ENCODE data around the gene WDR88. TPM values are rescaled to one million over a fixed set of nuclear protein-coding genes. Genes with fewer than 3 reads are reported as not detected.
A peak's percentile ranks its signal among the peaks of the same experiment; 100 is the strongest.

Gene WDR88
- total and polyA plus RNA-seq, 2 of the 13 experiments (the other 11 are each of a cell fraction or from before 2014, with no cell fraction given), result not detected

GRCh38 chr19:33100894-33101644 is 30.8 kb upstream of the WDR88 start (continued):
- TF ChIP-seq NCOA2 (CRISPR knock-in tag; IDR thresholded peaks at IDR 0.05) (peak; percentile 89), RFXAP (CRISPR knock-in tag; IDR thresholded peaks at IDR 0.05; ENCODE audit: borderline replicate concordance) (peak; percentile 68; the same call in 1 of the 2 replicates), SMC3 (IDR thresholded peaks at IDR 0.05; ENCODE audit: low read length) (0 out of 2 replicates have a peak, but pooled peaks have one; percentile 3), ELF3 (CRISPR knock-in tag; IDR thresholded peaks at IDR 0.05) (peak; percentile 51), SNAPC2 (CRISPR knock-in tag; IDR thresholded peaks at IDR 0.05) (peak; percentile 42; the same call in 1 of the 2 replicates), FOXO1 (CRISPR knock-in tag; IDR thresholded peaks at IDR 0.05) (peak; percentile 37; the same call in 1 of the 2 replicates), FOXP1 (IDR thresholded peaks at IDR 0.05) (no peak), FOXP1 (CRISPR knock-in tag; IDR thresholded peaks at IDR 0.05) (peak; percentile 39; the same call in 1 of the 2 replicates), ZNF580 (CRISPR knock-in tag; IDR thresholded peaks at IDR 0.05; ENCODE audit: borderline replicate concordance, low read depth) (no peak), ZNF704 (CRISPR knock-in tag; IDR thresholded peaks at IDR 0.05; ENCODE audit: borderline replicate concordance) (no peak), RCOR2 (CRISPR knock-in tag; IDR thresholded peaks at IDR 0.05) (peak; percentile 75), SIX1 (CRISPR knock-in tag; IDR thresholded peaks at IDR 0.05; ENCODE audit: borderline replicate concordance) (peak; percentile 99), BCL3 (CRISPR knock-in tag; IDR thresholded peaks at IDR 0.05) (no peak), ZNF282 (IDR thresholded peaks at IDR 0.05; ENCODE audit: partially characterized antibody) (no peak), JDP2 (CRISPR knock-in tag; IDR thresholded peaks at IDR 0.05; ENCODE audit: borderline replicate concordance) (no peak), HDAC2 (CRISPR knock-in tag; IDR thresholded peaks at IDR 0.05) (peak; percentile 94), NFIB (CRISPR knock-in tag; IDR thresholded peaks at IDR 0.05; ENCODE audit: borderline replicate concordance) (no peak), ZBTB34 (CRISPR knock-in tag; IDR thresholded peaks at IDR 0.05) (peak; percentile 87), ZBTB10 (CRISPR knock-in tag; IDR thresholded peaks at IDR 0.05; ENCODE audit: borderline replicate concordance) (no peak), ELF4 (CRISPR knock-in tag; IDR thresholded peaks at IDR 0.05; ENCODE audit: borderline replicate concordance) (no peak), SMYD3 (CRISPR knock-in tag; IDR thresholded peaks at IDR 0.05) (0 out of 2 replicates have a peak, but pooled peaks have one; percentile 62), HNRNPH1 (optimal IDR thresholded peaks at IDR 0.05; ENCODE audit: low read depth, low read length) (no peak), ZNF652 (CRISPR knock-in tag; IDR thresholded peaks at IDR 0.05; ENCODE audit: borderline replicate concordance, low read depth) (no peak), ERF (CRISPR knock-in tag; IDR thresholded peaks at IDR 0.05) (peak; percentile 55; the same call in 1 of the 2 replicates), NCOR1 (IDR thresholded peaks at IDR 0.05; ENCODE audit: borderline replicate concordance, low read length) (peak; percentile 80; the same call in 1 of the 2 replicates)
